ENCODE data around the gene AKT1.
"Not testable (repeated sequence)": the region's sequence is repeated elsewhere in the genome, so short reads cannot be mapped to it uniquely, and the experiment has no call there.

The AKT1 gene

DNA sequence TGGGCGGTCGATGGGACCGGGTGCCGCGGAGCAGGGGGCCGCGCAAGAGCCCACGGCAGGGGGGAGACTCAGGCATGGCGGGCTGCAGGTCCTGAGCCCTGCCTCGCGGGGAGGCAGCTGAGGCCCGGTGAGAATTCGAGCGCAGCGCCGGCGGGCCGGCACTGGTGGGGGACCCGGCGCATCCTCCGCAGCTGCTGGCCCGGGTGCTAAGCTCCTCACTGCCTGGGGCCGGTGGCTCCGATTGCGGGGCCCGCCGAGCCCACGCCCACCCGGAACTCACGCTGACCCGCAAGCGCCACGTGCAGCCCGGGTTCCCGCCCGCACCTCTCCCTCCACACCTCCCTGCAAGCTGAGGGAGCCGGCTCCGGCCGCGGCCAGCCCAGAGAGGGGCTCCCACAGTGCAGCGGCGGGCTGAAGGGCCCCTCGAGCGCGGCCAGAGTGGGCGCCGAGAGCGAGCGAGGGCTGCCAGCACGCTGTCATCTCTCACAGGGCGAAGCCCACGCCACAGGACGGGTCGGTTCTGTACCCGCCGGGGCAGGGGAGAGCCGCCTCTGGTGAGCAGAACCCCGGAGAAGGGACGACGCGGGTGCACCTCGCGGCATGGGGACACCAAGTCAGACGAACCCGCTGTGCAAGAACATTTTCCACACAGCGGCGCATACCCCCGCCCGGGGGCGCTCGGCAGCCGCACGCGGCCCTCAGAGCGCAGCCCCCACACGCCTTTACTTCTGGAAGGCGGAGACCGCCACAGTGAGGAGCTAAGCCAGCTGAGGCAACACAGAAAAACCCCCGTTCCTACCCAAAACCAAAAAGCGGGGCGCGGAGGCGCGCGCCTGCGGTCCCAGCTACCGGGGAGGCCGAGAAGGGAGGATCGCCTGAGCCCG, 43.8 kb downstream of the AKT1 start:
- DNase-seq, result no peak

DNA sequence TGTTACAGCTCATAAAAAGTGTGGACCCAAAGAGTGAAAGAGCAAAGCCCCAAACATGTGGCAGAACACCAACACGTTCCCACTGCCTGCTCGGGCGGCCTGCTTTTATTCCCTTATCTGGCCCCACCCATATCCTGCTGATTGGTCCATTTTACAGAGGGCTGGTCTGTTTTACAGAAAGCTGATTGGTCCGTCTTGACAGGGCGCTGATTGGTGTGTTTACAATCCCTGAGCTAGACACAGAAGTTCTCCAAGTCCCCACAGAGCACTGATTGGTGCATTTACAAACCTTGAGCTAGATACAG, 44.8 kb downstream of the AKT1 start:
- DNase-seq, result not testable (repeated sequence)

DNA sequence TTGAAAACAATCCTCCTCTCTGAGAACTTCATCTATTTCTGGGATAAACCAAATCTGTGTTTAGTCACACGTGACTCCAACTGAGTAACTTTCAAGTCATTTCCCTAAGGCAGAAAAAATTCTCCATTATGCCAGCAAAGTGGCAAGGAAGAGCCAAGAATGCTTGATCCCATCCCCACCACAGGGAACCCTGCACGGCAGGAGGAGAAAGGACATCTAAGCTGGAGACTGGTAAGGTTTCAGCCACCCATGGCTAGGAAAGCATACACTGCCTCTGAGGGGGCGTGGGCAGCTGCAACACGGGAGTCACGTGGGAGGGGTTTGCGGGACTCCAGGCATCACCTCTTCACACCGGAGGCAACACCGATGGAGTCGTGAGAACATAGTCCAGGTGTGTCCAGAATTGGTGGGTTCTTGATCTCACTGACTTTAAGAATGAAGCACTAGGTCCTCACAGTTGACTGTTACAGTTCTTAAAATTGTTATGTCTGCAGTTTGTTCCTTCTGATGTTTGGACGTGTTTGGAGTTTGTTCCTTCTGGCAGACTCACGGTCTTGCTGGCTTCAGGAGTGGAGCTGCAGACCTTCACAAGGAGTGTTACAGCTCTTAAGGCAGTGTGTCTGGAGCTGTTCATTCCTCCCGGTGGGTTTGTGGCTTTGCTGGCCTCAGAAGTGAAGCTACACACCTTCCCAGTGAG, 45.3 kb downstream of the AKT1 start:
- DNase-seq, result no peak

DNA sequence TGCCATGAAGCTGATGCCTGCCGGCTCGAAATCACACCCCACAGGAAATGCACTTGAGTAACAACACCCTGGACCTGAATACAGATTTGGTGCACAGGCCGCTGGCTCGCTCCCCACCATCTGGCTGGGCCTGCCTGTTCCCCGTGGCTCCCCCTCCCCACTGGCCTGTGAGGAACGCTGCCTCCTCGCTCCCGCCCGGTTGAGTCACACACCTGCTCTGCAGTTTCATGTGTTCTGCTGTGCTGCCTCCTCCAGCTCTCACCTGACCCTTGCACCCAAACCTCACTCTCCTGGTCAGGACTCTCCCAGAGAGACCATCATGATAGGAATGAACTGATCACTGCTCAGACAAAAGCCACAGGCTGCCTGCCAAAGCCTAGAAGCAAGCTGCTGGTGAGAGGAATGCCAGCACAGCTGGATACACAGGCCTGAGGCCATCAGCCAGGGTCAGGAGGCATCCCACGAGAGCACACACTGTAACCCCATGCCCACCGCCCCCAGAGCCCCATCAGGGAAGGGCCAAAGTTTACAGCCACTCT, 46.4 kb downstream of the AKT1 start:
- DNase-seq, result no peak

DNA sequence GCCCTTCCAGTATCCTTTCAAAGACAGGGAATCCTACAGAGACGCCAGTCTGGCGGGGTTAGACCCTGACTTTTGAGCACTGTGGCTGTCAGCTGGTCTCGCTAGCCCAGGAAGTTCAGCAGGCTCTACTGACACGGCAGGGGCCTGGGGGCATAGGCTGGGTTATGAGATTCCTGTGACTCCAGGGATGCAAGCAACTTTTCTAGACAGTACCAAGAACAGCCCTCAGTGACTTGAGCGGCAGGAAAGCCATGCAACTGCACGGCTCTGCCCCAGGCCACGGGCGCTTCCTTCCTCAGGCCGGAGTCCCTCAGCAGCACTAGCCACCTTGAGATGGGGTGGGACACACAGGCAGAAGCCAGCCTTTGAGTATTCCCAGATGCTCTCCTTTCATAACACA, 47.7 kb downstream of the AKT1 start:
- no peak for DNase-seq

DNA sequence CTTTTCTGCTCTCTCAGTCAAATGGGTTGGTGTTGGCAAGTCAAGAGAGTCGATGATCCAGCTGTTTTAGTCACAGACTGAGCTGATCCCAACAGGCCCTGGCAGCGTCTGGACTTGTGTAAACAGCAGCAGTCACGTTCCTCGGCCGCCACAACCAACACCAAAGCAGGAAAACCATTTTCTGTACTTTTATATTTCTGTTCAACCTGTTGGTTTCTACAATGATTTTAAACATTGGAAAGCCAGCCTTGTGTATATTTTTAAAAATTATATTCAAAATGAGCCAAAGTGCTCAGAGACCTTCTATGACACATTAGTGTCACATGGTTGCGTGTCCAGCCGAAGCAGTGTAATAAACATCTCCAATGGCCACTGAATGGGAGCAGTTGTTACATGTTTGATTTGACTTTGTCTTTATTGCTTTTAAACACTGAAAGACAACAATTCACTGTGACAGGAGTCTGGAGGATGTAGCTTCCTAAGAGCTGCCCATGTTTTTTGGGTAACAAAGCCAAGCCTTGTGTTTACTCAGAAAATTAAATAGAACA, 48.5 kb downstream of the AKT1 start:
- DNase-seq, result no peak

- DNase-seq, result no peak
Observed at GRCh38 chr14:104746071-104746545, 49.4 kb downstream of the AKT1 start.

GRCh38 chr14:104745431-104745830, 50.1 kb downstream of the AKT1 start:
- DNase-seq, result no peak

GRCh38 chr14:104744484-104744883, 51.1 kb downstream of the AKT1 start:
- no peak for DNase-seq

- DNase-seq, result no peak
Observed at GRCh38 chr14:104743461-104744380, 51.8 kb downstream of the AKT1 start.

- no peak for DNase-seq
Observed at GRCh38 chr14:104742586-104743455, 52.7 kb downstream of the AKT1 start.

DNA sequence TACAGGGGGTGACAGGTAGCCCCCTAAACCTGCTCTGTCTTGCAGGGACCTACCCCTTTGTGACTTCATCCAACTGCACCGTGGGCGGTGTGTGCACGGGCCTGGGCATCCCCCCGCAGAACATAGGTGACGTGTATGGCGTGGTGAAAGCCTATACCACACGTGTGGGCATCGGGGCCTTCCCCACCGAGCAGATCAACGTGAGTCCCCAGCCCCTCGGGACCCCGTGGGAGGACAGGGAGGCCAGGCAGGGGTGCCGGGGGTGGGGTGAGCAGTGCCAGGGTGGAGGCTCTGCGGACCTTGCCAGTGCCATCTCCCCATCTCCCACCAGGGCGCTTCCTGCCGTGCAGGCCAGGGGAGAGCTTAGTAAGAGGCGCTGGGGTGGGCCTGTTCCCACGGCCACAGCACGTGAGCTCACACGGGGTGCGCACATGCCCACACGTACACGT, 53.7 kb downstream of the AKT1 start:
- no peak for DNase-seq

DNA sequence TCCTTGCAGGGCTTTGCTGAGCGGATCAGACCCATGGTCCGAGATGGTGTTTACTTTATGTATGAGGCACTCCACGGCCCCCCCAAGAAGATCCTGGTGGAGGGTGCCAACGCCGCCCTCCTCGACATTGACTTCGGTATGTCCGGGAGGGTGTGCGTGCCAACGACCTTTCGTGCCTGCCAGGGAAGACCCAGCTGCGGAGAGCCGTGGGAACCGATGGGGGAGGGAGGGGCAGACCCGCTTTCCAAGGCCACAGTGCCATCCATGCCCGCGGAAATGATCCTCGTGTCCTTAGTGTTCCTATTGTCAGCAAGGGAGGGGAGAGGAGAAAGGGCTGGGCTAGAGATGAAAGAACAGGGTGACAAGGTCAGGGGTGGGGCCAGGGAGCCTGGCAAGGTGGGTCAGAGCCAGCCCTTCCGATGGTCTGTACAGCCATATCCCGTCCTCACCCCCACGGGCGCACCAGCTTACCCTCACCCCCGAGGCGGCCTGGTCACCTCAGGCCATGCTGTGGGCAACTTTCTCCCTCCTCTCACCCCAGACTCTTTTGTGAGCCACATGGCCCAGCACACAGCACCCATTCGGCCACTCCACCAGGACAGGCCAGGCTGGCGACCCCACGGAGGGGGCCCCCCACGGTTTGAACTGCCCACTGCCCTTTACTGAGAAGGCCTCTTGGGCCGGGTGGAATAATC, 54.3 kb downstream of the AKT1 start:
- no peak for DNase-seq

GRCh38 chr14:104739546-104740516, 55.7 kb downstream of the AKT1 start:
- DNase-seq, result no peak

GRCh38 chr14:104739026-104739425, 56.5 kb downstream of the AKT1 start:
- DNase-seq, result no peak

GRCh38 chr14:104738375-104739019, 57.1 kb downstream of the AKT1 start:
- no peak for DNase-seq

DNA sequence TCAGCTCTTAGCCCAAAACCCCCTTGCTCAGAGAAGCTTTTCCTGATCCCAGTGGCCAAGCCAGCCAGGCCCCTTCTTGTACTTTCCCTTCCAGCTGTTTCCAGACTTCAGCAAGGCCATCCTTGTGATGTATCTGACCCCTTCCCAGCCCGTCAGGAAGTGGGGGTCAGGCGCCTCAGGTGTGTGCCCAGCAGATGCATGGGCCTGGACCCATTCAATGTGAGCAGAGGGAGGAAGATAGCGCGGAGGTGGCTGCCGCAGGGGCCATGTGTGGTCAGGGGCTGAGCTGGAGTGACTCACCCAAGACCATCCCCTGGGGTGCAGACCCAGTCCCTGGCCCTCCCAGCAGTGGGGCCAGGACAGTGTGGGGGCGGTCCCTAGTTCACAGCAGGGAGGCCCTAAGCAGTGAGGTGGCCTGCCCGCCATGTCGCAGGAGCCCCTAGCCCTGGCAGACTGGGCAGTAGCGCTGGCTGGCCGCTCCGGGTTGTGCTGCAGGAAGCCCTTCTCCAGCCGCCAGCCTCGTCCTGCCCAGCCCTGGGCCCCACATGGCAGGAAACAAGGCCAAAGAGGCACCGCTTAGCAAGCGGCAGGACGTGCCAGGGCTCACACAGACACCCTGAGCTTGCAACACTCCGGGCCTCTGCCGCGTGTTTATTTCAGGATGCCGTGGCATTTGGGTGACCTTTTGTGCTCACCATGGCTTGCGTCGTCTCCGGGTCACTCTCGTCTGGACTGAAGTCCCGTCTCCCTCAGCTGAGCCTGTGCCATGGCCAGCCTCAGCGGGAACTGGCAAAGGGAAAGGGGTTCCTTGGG, 59.5 kb downstream of the AKT1 start:
- no peak for DNase-seq

All from NCI-H1048 (cell line).